Skeletal muscle satellite cell (primary cell): ENCODE measurements around the gene ADCY7.

ENCODE experiments used
- H3K27me3 ChIP-seq: 2 replicates; pipeline ENCODE4 v1.7.0; 2013; ENCODE audit warnings: low read length; ENCODE audit not compliant: control insufficient read depth, insufficient read depth
- H3K36me3 ChIP-seq: 2 replicates; pipeline ENCODE4 v1.7.0; 2013; ENCODE audit warnings: mild to moderate bottlenecking, control low read depth, low read length; ENCODE audit not compliant: insufficient read depth
- H3K4me1 ChIP-seq: 2 replicates; pipeline ENCODE4 v1.7.0; 2013; ENCODE audit warnings: low read length; ENCODE audit not compliant: control insufficient read depth, insufficient read depth
- H3K4me2 ChIP-seq: 2 replicates; pipeline ENCODE4 v1.7.0; 2013; ENCODE audit warnings: mild to moderate bottlenecking, low read length
- H3K4me3 ChIP-seq: 2 replicates; pipeline ENCODE4 v1.7.0; 2013; ENCODE audit warnings: low read length
- H3K9ac ChIP-seq: 2 replicates; pipeline ENCODE4 v1.7.0; 2013; ENCODE audit warnings: mild to moderate bottlenecking, low read depth, low read length, moderate library complexity
- H3K9me3 ChIP-seq: replicated peaks from 2 replicates; pipeline ENCODE4 v1.7.0; 2013; ENCODE audit warnings: mild to moderate bottlenecking, control low read depth, low read length

ADCY7 gene

DNA sequence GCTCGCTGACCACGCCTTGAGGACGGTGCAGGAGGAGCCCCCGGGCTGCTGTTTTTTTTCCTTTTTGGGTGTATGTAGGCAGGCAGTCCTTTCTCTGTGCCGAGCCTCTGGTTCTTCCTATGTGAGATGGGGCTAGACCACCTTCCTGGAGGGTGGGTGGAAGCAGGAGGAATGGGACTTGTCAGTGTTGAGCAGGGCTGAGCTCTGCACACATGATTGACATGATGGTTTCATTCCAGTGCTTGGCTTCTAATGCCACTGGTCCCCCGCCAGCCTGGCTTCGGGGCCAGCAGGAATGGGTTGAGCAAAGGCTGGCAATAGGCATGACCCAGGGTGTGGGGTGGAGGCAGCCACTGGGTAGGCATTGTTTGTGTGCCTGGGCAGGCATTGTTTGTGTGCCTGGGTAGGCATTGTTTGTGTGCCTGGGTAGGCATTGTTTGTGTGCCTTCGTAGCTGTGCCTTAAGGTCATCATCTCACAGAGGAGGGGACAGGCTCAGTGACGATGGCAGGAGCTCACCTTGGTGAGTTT, 14.2 kb upstream of the ADCY7 start:
- Histone ChIP-seq H3K9ac (peak overlapping the region; percentile 81), H3K4me2 (peak overlapping the region; percentile 79)

DNA sequence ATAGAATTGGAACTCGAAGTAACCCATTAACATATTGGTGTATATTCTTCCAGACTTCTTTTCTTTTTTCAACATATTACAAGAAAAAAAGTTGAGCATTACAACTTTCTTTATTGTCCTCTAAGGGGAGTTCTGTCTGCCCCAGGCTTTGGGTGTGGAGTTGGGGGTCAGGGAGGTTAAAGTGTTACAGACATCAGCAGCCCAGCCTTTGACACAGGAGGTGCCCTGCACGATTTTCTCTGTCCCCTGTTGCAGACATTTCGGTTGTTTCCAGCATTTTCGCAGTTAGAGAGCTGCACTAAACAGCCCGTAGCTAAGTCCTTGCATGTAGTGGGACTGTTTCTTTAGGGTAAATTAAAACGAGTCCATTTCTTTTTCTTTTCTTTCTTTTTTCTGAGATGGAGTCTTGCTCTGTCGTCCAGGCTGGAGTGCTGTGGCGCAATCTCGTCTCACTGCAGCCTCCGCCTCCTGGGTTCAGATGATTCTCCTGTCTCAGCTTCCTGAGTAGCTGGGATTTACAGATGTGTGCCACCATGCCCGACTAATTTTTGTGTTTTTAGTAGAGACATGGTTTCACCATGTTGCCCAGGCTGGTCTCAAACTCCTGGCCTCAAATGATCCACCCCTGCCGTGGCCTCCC, 13.4 kb upstream of the ADCY7 start:
- no peaks in the 10 kb centered on the region for H3K9me3 ChIP-seq
- peak overlapping the region; percentile 81 for H3K9ac ChIP-seq
- H3K4me1 ChIP-seq = peaks cover 55% of the 10 kb centered on the region
- no peaks in the 10 kb centered on the region for H3K36me3 ChIP-seq
- H3K4me3 ChIP-seq = peak overlapping the region; percentile 39
- peak overlapping the region; percentile 79 for H3K4me2 ChIP-seq
- H3K27me3 ChIP-seq = no peaks in the 10 kb centered on the region

More for the DNA sequence above, 14.2 kb upstream of the ADCY7 start:
- Histone ChIP-seq H3K36me3 (no peaks in the 10 kb centered on the region), H3K4me1 (peaks cover 61% of the 10 kb centered on the region), H3K4me3 (peak overlapping the region; percentile 39), H3K9me3 (no peaks in the 10 kb centered on the region), H3K27me3 (no peaks in the 10 kb centered on the region)

GRCh38 chr16:50253514-50253910, 12.8 kb upstream of the ADCY7 start:
- peak overlapping the region; percentile 39 for H3K4me3 ChIP-seq
- peak overlapping the region; percentile 79 for H3K4me2 ChIP-seq
- no peaks in the 10 kb centered on the region for H3K36me3 ChIP-seq
- no peaks in the 10 kb centered on the region for H3K27me3 ChIP-seq
- peak overlapping the region; percentile 81 for H3K9ac ChIP-seq
- no peaks in the 10 kb centered on the region for H3K9me3 ChIP-seq
- H3K4me1 ChIP-seq = peaks cover 54% of the 10 kb centered on the region

DNA sequence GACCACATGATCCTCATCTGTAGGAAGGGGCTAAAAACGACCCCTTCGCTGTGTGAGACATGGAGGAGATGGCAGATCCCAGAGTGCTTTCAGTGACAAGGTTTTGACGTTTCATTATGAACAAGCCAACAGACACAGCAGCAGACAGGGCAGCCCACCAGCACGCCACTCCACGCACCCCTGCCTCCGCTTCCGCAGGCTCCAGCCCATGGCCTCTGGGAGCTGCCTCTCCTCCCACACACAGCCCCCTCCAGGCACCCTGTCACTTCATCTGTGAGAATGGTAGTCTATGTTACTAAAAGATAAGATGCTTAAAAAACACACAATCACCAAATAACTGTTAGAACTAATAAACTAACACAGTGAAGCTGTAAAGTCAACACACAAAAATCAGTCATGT, 12.3 kb upstream of the ADCY7 start:
- peak overlapping the region; percentile 81 for H3K9ac ChIP-seq

GRCh38 chr16:50255538-50255937, 10.8 kb upstream of the ADCY7 start:
- H3K4me1 ChIP-seq = peaks cover 58% of the 10 kb centered on the region
- no peaks in the 10 kb centered on the region for H3K9me3 ChIP-seq
- H3K36me3 ChIP-seq = no peaks in the 10 kb centered on the region
- no peak overlapping the region for H3K4me2 ChIP-seq
- H3K27me3 ChIP-seq = no peaks in the 10 kb centered on the region
- H3K4me3 ChIP-seq = no peak overlapping the region
- H3K9ac ChIP-seq = no peak overlapping the region

More for the DNA sequence above, 12.3 kb upstream of the ADCY7 start:
- Histone ChIP-seq H3K9me3 (no peaks in the 10 kb centered on the region), H3K4me2 (peak overlapping the region; percentile 79), H3K4me1 (peaks cover 55% of the 10 kb centered on the region), H3K4me3 (peak overlapping the region; percentile 39), H3K27me3 (no peaks in the 10 kb centered on the region), H3K36me3 (no peaks in the 10 kb centered on the region)

DNA sequence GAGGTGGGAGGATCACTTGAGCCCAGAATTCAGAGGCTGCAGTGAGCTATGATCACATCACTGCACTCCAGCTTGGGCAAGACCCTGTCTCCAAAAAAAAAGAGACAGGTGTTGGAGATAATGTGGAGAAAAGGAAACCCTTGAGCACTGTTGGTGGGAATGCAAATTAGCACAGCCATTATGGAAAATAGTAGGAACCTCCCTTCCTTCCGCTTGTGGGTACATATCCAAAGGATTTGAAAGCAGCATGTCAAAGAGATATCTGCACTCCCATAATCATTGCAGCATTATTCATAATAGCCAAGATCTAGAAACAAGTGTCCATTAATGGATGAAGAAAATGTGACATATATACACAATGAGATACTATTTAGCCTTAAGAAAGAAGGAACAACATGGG, 9.7 kb upstream of the ADCY7 start:
- no peak overlapping the region for H3K4me2 ChIP-seq
- no peaks in the 10 kb centered on the region for H3K36me3 ChIP-seq
- peaks cover 61% of the 10 kb centered on the region for H3K4me1 ChIP-seq
- H3K9me3 ChIP-seq = no peaks in the 10 kb centered on the region
- H3K27me3 ChIP-seq = no peaks in the 10 kb centered on the region
- no peak overlapping the region for H3K9ac ChIP-seq
- no peak overlapping the region for H3K4me3 ChIP-seq

- Histone ChIP-seq H3K27me3 (no peaks in the 10 kb centered on the region), H3K9me3 (no peaks in the 10 kb centered on the region), H3K4me2 (no peak overlapping the region), H3K9ac (no peak overlapping the region), H3K36me3 (no peaks in the 10 kb centered on the region), H3K4me1 (peaks cover 55% of the 10 kb centered on the region), H3K4me3 (no peak overlapping the region)
These were observed 8.5 kb upstream of the ADCY7 start for GRCh38 chr16:50257876-50258275.

DNA sequence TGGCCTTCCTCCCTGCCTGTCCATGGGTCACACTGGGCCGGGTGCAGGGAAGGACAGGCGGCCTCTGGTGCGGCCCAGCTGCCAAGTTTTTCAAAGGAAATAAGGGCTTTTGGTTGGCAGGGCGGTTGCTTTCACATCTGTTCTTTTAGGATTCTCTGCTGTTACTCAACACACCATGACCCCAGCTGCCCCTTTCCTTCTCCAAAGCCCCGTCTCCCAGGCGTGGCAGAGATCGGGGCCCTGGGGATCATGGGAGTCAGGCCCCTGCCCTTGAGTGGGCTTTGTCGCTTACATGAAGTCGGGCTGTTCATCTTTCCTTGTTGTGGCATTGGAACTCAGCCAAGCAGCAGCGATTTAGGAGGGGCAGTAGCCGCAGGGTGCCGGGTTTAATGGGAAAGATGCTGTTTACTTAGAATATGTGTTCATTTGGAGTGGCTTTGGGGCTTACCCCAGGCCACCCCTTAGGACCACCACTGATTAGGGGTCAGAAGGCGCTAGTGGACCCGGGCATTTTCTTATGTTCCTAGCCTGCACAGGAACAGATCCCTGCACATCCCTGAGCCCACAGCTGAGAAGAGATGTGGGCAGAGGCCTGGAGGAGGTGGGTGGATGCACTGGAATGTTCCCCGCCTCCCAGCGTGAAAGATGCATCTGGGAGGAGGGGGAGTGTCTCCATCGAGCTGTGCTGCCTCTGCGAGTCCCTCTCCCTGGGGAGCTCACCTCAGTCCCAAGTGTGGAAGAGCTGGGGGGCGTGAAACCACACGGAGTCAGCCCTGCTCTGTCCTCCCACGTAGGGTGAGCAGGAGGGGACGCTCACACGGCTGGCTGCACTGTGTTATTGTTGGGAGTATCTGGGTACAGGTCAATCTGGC, 6.8 kb upstream of the ADCY7 start:
- peaks cover 58% of the 10 kb centered on the region for H3K4me1 ChIP-seq
- H3K36me3 ChIP-seq = no peaks in the 10 kb centered on the region
- peak overlapping the region; percentile 57 for H3K4me3 ChIP-seq
- H3K9ac ChIP-seq = peak overlapping the region; percentile 77
- peak overlapping the region; percentile 79 for H3K4me2 ChIP-seq
- H3K27me3 ChIP-seq = no peaks in the 10 kb centered on the region
- H3K9me3 ChIP-seq = no peaks in the 10 kb centered on the region

DNA sequence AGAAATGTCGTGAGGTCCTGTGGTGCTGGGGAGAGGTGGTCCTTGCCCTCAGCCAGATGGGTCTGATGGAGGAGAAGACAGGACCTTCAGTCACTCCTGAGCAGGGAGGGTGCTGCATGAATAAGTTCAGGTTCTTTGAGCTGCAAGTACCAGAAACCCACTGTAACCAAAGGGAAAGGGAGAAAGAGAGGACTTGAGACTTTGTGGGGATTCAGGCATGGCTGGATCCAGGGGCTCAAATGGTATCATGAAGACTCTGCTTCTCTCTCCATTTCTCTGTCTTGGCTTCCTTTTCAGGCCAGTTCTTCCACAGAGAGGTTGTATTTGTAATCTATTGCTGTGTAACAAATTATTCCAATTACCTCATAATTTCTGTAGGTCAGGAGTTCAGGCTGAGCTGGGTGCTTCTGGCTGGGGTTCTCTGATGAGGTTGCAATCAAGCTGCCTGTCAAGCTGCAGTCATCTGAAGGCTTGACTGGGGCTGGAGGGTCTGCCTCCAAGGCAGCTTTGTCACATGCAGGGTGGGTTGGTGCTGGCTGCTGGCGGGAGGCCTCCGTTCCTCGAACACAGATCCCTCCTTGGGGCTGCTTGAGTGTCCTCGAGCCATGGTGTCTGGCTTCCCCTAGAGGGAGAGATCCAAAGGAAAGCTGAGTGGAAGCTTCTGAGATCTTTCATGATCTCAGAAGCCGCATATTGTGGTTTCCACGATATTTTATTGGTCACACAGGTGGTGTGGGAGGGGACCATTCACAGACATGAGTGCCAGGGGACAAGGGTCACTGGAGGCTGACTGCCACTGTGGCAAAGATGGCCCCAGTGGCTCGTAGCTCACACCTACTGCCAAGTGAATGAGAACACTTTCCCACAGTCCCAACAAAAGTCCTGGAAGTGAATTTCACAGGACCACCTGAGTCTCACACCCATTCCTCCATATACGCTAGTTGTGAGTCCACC, 5.9 kb upstream of the ADCY7 start:
- H3K9ac ChIP-seq = peak overlapping the region; percentile 77
- no peaks in the 10 kb centered on the region for H3K27me3 ChIP-seq
- no peaks in the 10 kb centered on the region for H3K36me3 ChIP-seq
- peak overlapping the region; percentile 79 for H3K4me2 ChIP-seq
- no peaks in the 10 kb centered on the region for H3K9me3 ChIP-seq
- peaks cover 65% of the 10 kb centered on the region for H3K4me1 ChIP-seq
- H3K4me3 ChIP-seq = no peak overlapping the region

DNA sequence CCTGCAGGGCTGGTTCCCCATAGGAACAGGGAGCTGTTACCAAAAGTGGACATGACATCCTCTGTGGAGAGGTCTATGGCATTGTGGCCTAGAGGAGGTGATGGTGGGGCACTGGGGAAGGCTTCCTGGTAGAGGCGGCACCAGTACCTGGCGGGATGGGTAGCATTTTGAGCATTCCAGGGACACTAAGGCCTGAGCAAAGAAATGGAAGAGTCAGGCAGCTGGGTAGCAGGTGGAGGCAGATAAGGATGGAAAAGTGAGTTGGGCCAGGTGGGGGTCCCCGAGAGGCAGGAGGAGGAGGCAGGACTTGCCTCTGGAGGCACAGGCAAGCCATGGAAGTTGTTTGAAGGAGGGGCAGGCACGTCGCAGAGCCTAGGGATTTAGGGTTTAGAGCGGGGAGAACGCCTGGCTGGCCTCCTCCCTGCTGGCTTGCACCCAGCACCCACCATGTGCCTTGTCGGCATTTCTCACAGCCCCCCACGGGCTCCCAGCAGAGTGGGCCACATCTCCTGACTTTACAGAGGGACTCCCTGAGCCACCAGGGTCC, 5.1 kb upstream of the ADCY7 start:
- no peaks in the 10 kb centered on the region for H3K9me3 ChIP-seq
- no peak overlapping the region for H3K4me3 ChIP-seq
- no peaks in the 10 kb centered on the region for H3K27me3 ChIP-seq
- H3K4me2 ChIP-seq = no peak overlapping the region
- peak overlapping the region; percentile 34 for H3K9ac ChIP-seq
- H3K36me3 ChIP-seq = no peaks in the 10 kb centered on the region
- peaks cover 73% of the 10 kb centered on the region for H3K4me1 ChIP-seq
